GM23248 (cell line): Measurements from ENCODE around the gene DPY19L3. TPM values are rescaled to one million over a fixed set of nuclear protein-coding genes. Genes with fewer than 3 reads are reported as not detected.

Experiments used
- DNase-seq: peaks from one replicate; pipeline ENCODE4 v3.0.0-alpha.2; 2015
- H2AFZ ChIP-seq: fragments of 200-600 bp; sonication (generic); 2 replicates; pipeline ENCODE4 v1.6.1; 2016; ENCODE audit warnings: antibody characterized with exemption
- H3F3A ChIP-seq: fragments of 200-600 bp; sonication (generic); 2 replicates; pipeline ENCODE4 v1.6.1; 2016; ENCODE audit warnings: mild to moderate bottlenecking, antibody characterized with exemption, mixed run types; ENCODE audit not compliant: insufficient read depth
- H3K27ac ChIP-seq: fragments of 200-600 bp; sonication (generic); 2 replicates; pipeline ENCODE4 v1.5.1; 2016; ENCODE audit warnings: mild to moderate bottlenecking
- H3K27me3 ChIP-seq: fragments of 200-600 bp; sonication (generic); replicated peaks from 2 replicates; pipeline ENCODE4 v1.6.1; 2016; ENCODE audit warnings: mild to moderate bottlenecking; ENCODE audit not compliant: insufficient read depth
- H3K36me3 ChIP-seq: fragments of 200-600 bp; sonication (generic); 2 replicates; pipeline ENCODE4 v1.6.1; 2016; ENCODE audit warnings: low read depth, mild to moderate bottlenecking
- H3K4me1 ChIP-seq: fragments of 200-600 bp; sonication (generic); 2 replicates; pipeline ENCODE4 v1.6.1; 2016; ENCODE audit warnings: mild to moderate bottlenecking; ENCODE audit not compliant: insufficient read depth
- H3K4me2 ChIP-seq: fragments of 200-600 bp; sonication (generic); one replicate; pipeline ENCODE4 v1.6.1; 2016; ENCODE audit warnings: mild to moderate bottlenecking; ENCODE audit not compliant: unreplicated experiment
- H3K4me3 ChIP-seq: fragments of 200-600 bp; sonication (generic); 2 replicates; pipeline ENCODE4 v1.5.1; 2016; ENCODE audit warnings: mild to moderate bottlenecking
- H3K79me2 ChIP-seq: fragments of 200-600 bp; sonication (generic); 2 replicates; pipeline ENCODE4 v1.6.1; 2016; ENCODE audit warnings: mild to moderate bottlenecking; ENCODE audit not compliant: insufficient read depth
- H3K9ac ChIP-seq: fragments of 200-600 bp; sonication (generic); 2 replicates; pipeline ENCODE4 v1.6.1; 2016; ENCODE audit warnings: mild to moderate bottlenecking
- H3K9me2 ChIP-seq: fragments of 200-600 bp; sonication (generic); 2 replicates; pipeline ENCODE4 v1.6.1; 2016; ENCODE audit warnings: mixed run types, mild to moderate bottlenecking, moderate library complexity; ENCODE audit not compliant: insufficient read depth
- H3K9me3 ChIP-seq: fragments of 200-600 bp; sonication (generic); one replicate; pipeline ENCODE4 v1.6.1; 2017; ENCODE audit warnings: low read depth
- H4K20me1 ChIP-seq: fragments of 200-600 bp; sonication (generic); 2 replicates; pipeline ENCODE4 v1.6.0; 2016; ENCODE audit not compliant: insufficient read depth
- EZH2 ChIP-seq: fragments of 200-600 bp; sonication (generic); IDR thresholded peaks from 2 replicates; pipeline ENCODE4 v1.6.1; 2018; ENCODE audit warnings: antibody characterized with exemption, mild to moderate bottlenecking; ENCODE audit not compliant: insufficient read depth, poor library complexity, severe bottlenecking
- EZH2phosphoT487 ChIP-seq: fragments of 200-600 bp; sonication (generic); IDR thresholded peaks from 2 replicates; pipeline ENCODE4 v1.6.1; 2018; ENCODE audit warnings: antibody characterized with exemption, moderate library complexity, mild to moderate bottlenecking, low read depth; ENCODE audit not compliant: insufficient read depth
- WGBS, 2 experiments: methylation state at CpG; one replicate each; pipeline ENCODE4 v1.1.6; 2015 to 2017; ENCODE audit warnings: low lambda C conversion rate in 2 of 2, low coverage in 1 of 2; ENCODE audit errors: missing lambda C conversion rate in 2 of 2; 5-methylcytosine and 5-hydroxymethylcytosine counted together
- in situ Hi-C: fragments of 300-500 bp; cut with MboI; formaldehyde crosslinking; loops from 2 replicates; pipeline ENCODE4 v1.15.0; 2020
- polyA plus RNA-seq: library from polyadenylated mRNA; unstranded; fragments of >200 nt; fragmentation: Nextera tagmentation; extraction: Ambion mirVana; gene quantifications from 2 replicates; pipeline ENCODE4 v1.2.1, GENCODE V29; 2016
- total RNA-seq: library from RNA; depleted of rRNA; stranded (reverse); fragments of >200 nt; shearing (Covaris generic); gene quantifications from 2 replicates; pipeline ENCODE4 v1.2.3, GENCODE V29; 2014

Gene DPY19L3
- total and polyA plus RNA-seq, 2 experiments from 2014 or later: 7.6 to 15.3 TPM

DNA sequence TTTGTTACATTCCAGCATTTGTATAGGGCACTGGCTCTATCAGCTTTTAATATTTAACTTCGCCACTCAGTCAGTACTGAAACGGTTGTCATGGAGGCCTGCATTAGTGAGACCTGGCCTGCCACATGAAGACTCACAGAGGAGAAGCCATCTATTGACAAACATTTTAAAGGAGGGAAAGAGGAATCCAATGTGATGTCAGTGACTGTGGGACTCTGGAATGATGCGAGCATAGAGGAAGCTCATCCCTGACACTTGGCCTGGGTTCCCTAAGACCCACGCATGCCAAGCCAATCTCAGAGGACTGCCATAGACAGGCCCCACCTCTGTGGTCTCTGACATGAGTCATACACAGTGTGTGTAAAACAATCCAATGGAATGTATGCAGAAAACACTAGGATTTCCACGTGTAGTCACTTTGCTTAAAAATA is 7.9 kb upstream of the DPY19L3 start:
- Histone ChIP-seq H3K4me3 (no peak overlapping the region), H3K9ac (no peak overlapping the region), H3K4me2 (no peak overlapping the region), H3K9me3 (no peaks in the 10 kb centered on the region), H2AFZ (no peak overlapping the region), H3K9me2 (no peaks in the 10 kb centered on the region), H3K27ac (peak overlapping the region; percentile 29; the same call in 1 of the 2 replicates), H3K79me2 (no peaks in the 10 kb centered on the region), H3K27me3 (no peaks in the 10 kb centered on the region), H3K36me3 (no peaks in the 10 kb centered on the region), H3F3A (0 out of 2 replicates have a peak, but pooled peaks cover 10% of the 10 kb centered on the region), H3K4me1 (peaks cover 5% of the 10 kb centered on the region), H4K20me1 (no peaks in the 10 kb centered on the region)
- DNase-seq: peak; percentile 87
- TF ChIP-seq EZH2 (no peak), EZH2phosphoT487 (no peak)
- 48 to 49% methylated on average over 5 of the region's 5 CpGs for WGBS, 2 experiments
- in situ Hi-C loops: no loop called here

DNA sequence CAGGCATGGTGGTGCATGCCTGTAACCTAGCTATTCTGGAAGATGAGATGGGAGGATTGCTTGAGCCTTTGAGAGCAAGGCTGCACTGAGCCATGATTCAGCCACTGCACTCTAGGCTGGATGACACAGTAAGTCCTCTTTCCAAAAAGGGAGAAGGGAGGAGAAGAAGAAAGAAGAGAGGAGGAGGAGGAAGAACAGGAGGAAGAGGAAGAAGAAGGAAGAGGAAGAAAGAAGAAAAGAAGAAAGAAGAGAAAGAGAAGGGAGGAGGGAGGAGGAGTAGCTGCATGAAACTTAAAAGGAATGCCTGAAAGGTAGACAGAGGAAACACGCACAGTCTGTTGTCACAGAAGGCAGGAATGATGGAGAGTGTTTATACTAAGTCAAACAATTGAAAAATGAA is 3.6 kb upstream of the DPY19L3 start:
- no peaks in the 10 kb centered on the region for H3K27me3 ChIP-seq
- H4K20me1 ChIP-seq: no peaks in the 10 kb centered on the region
- no peaks in the 10 kb centered on the region for H3K9me3 ChIP-seq
- H3F3A ChIP-seq: 0 out of 2 replicates have a peak, but pooled peaks cover 14% of the 10 kb centered on the region
- no peak for DNase-seq
- no peak overlapping the region for H3K4me2 ChIP-seq
- TF ChIP-seq EZH2phosphoT487 (no peak), EZH2 (no peak)
- no peaks in the 10 kb centered on the region for H3K36me3 ChIP-seq
- H3K79me2 ChIP-seq: peaks cover 23% of the 10 kb centered on the region
- H3K9ac ChIP-seq: no peak overlapping the region
- in situ Hi-C loops: no loop called here
- H3K4me1 ChIP-seq: peaks cover 12% of the 10 kb centered on the region
- WGBS, 2 experiments: 100% methylated on average over 1 of the region's 1 CpG
- no peaks in the 10 kb centered on the region for H3K9me2 ChIP-seq
- no peak overlapping the region for H3K27ac ChIP-seq
- H3K4me3 ChIP-seq: no peak overlapping the region
- no peak overlapping the region for H2AFZ ChIP-seq

DNA sequence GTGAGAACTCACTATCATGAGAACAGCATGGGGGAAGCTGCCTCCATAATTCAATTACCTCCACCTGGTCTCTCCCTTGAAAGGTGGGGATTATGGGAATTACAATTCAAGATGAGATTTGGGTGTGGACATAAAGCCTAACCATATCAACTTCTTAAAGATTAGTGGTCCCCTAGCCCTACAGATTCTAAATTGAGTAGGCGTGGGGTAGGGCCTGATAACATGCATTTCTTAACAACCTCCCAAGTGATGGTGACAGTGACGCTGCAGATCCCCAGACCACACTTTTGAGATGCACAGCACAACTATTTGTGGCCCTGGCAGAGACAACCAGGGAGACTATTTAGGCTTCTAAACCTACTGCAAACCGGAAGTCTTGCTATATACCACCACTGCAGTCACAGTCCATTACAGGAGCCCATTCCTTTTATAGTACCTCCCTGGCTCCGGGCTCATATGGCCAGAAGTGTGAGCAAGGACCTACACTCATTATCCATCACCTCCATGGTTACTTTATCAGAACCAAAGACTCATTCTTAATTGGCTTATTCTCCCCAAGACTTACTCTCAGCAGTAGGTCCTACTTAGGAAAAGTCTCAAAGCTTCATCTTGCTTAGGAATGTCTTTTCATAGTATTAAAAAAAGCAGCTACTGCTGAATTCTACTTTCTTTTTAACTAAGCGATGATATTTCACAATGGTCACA is 2.1 kb upstream of the DPY19L3 start:
- Histone ChIP-seq H4K20me1 (no peaks in the 10 kb centered on the region), H3K9me2 (no peaks in the 10 kb centered on the region), H3K27me3 (no peaks in the 10 kb centered on the region), H3K36me3 (no peaks in the 10 kb centered on the region), H3K9ac (no peak overlapping the region), H3K4me1 (peaks cover 10% of the 10 kb centered on the region; the same call in 1 of the 2 replicates), H3K27ac (no peak overlapping the region), H3K4me2 (peak overlapping the region; percentile 96), H3K79me2 (peaks cover 23% of the 10 kb centered on the region), H3K9me3 (no peaks in the 10 kb centered on the region), H3K4me3 (no peak overlapping the region), H3F3A (0 out of 2 replicates have a peak, but pooled peaks cover 8% of the 10 kb centered on the region), H2AFZ (no peak overlapping the region)
- 95 to 99% methylated on average over 5 of the region's 5 CpGs for WGBS, 2 experiments
- TF ChIP-seq EZH2phosphoT487: no peak
- no peak for TF ChIP-seq EZH2
- no peak for DNase-seq
- in situ Hi-C loops: no loop called here

DNA sequence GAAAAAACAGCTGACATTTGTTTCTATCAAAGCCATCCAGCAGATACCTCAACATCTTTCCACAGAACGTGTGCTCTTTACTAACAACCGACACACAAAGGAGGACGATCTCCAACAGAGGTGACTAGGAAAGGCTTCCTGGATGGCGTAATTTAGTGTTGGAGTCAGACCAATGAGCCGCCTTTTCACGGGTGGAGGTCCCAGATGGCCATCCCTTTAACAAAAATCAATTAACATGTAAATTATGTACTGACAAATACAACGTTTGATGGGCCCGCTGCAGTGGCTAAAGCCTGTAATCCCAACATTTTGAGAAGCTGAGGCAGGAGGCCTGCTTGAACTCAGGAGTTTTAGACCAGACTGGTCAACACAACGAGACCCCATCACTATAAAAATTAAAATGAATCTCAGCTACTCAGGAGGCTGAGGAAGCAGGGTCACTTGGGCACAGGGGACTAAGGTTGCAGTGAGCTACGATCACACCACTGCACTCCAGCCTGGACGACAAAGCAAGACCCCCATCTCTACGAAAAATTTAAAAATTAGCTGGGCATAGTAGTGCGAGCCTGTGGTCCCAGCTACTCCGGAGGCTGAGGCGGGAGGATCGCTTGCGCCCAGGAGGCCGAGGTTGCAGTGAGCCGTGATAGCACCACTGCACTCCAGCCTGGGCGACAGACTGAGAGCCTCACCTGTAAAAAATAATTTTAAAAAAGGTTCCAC is 1.2 kb upstream of the DPY19L3 start:
- Histone ChIP-seq H3K9me3 (no peaks in the 10 kb centered on the region), H3K4me1 (peaks cover 10% of the 10 kb centered on the region; the same call in 1 of the 2 replicates), H2AFZ (peak overlapping the region; percentile 74), H4K20me1 (no peaks in the 10 kb centered on the region), H3K4me2 (peak overlapping the region; percentile 96), H3K27ac (peak overlapping the region; percentile 86; the same call in 1 of the 2 replicates), H3K27me3 (no peaks in the 10 kb centered on the region), H3K79me2 (peaks cover 23% of the 10 kb centered on the region), H3K9ac (peak overlapping the region; percentile 97), H3K36me3 (peaks cover 7% of the 10 kb centered on the region; the same call in 1 of the 2 replicates), H3F3A (0 out of 2 replicates have a peak, but pooled peaks cover 8% of the 10 kb centered on the region), H3K4me3 (peak overlapping the region; percentile 83), H3K9me2 (no peaks in the 10 kb centered on the region)
- 68 to 71% methylated on average over 20 of the region's 20 CpGs for WGBS, 2 experiments
- in situ Hi-C loops: no loop called here
- TF ChIP-seq EZH2 (no peak), EZH2phosphoT487 (no peak)
- DNase-seq: peak; percentile 8
